ENCODE measurements around the gene HACD4. TPM values are rescaled to one million over a fixed set of nuclear protein-coding genes. Genes with fewer than 3 reads are reported as not detected.

HACD4 gene
- total RNA-seq, 1 donor, result 22.0 TPM

- TF ChIP-seq, protein P1, sequence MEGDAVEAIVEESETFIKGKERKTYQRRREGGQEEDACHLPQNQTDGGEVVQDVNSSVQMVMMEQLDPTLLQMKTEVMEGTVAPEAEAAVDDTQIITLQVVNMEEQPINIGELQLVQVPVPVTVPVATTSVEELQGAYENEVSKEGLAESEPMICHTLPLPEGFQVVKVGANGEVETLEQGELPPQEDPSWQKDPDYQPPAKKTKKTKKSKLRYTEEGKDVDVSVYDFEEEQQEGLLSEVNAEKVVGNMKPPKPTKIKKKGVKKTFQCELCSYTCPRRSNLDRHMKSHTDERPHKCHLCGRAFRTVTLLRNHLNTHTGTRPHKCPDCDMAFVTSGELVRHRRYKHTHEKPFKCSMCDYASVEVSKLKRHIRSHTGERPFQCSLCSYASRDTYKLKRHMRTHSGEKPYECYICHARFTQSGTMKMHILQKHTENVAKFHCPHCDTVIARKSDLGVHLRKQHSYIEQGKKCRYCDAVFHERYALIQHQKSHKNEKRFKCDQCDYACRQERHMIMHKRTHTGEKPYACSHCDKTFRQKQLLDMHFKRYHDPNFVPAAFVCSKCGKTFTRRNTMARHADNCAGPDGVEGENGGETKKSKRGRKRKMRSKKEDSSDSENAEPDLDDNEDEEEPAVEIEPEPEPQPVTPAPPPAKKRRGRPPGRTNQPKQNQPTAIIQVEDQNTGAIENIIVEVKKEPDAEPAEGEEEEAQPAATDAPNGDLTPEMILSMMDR (IDR thresholded peaks at IDR 0.05; ENCODE audit: insufficient read depth, low read depth, low read length), result no peak
- DNase-seq (ENCODE audit: low read depth), result peak; percentile 23
- no peak overlapping the region for H3K4me3 ChIP-seq (ENCODE audit: low read depth, low read length)
Measured at GRCh38 chr9:20988671-20989315, 42.6 kb downstream of the HACD4 start.

DNA sequence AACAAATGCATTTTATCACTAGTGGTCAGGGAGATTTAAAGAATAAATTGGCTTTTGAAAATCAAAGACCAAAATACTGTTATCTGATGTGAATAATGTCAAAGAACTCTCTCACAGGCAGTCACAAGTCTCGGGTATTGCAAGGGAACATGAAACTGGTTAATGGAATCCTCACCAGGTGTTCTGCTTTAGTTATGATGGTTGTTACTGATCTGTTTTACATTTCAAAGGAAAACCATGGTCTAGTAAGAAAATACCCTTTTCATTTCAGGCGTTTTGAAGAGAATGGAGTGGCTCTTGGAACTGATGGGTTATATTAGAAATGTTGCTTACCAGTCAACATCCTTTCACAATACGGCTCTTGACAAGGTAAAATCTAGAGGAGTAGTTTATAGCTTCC, 43.4 kb downstream of the HACD4 start:
- TF ChIP-seq, protein P1 (IDR thresholded peaks at IDR 0.05; ENCODE audit: insufficient read depth, low read depth, low read length), result no peak
- DNase-seq (ENCODE audit: low read depth), result peak; percentile 30
- H3K4me3 ChIP-seq (ENCODE audit: low read depth, low read length), result no peak overlapping the region

GRCh38 chr9:20987521-20987920, 43.9 kb downstream of the HACD4 start:
- no peak for DNase-seq (ENCODE audit: low read depth)
- TF ChIP-seq, protein P1 (IDR thresholded peaks at IDR 0.05; ENCODE audit: insufficient read depth, low read depth, low read length), result no peak
- H3K4me3 ChIP-seq (ENCODE audit: low read depth, low read length), result no peak overlapping the region

- DNase-seq (ENCODE audit: low read depth), result no peak
Measured at GRCh38 chr9:20985851-20986600, 45.4 kb downstream of the HACD4 start.

DNA sequence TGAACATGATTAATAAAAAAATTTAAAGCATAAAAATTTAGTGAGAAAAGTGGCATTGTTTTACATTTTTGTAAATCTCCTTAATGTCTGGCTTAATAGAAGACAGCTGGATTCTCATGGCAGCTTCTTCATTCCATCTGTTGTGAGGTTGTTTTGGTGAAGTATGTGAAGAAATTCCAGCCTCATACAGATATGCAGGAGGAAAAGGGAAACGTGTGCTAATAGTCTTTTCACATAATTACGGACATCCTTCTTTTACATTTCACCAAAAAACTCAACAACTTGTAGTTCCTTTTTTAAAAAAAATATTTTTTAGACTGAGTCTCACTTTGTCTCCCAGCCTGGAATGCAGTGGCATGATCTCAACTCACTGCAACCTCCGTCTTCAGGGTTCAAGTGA, 46.9 kb downstream of the HACD4 start:
- DNase-seq (ENCODE audit: low read depth), result peak; percentile 52
- no peak overlapping the region for H3K4me3 ChIP-seq (ENCODE audit: low read depth, low read length)
- TF ChIP-seq, protein P1 (IDR thresholded peaks at IDR 0.05; ENCODE audit: insufficient read depth, low read depth, low read length), result no peak

More at GRCh38 chr9:20985851-20986600, 45.4 kb downstream of the HACD4 start:
- no peak overlapping the region for H3K4me3 ChIP-seq (ENCODE audit: low read depth, low read length)
- TF ChIP-seq, protein P1 (IDR thresholded peaks at IDR 0.05; ENCODE audit: insufficient read depth, low read depth, low read length), result no peak

- TF ChIP-seq, protein P1 (IDR thresholded peaks at IDR 0.05; ENCODE audit: insufficient read depth, low read depth, low read length), result no peak
- no peak overlapping the region for H3K4me3 ChIP-seq (ENCODE audit: low read depth, low read length)
- DNase-seq (ENCODE audit: low read depth), result peak; percentile 91
Measured at GRCh38 chr9:20981486-20981885, 50.0 kb downstream of the HACD4 start.
